CD14-positive monocyte (primary cell): ENCODE results near the gene CDCA7L. TPM values are rescaled to one million over a fixed set of nuclear protein-coding genes. Genes with fewer than 3 reads are reported as not detected.

Experiments
- DNase-seq, 3 donors: peaks; one replicate each; pipeline ENCODE4 v3.0.0-alpha.2; 2011 to 2022
- H2AFZ ChIP-seq: 2 replicates; pipeline ENCODE4 v1.6.0; 2012; ENCODE audit warnings: mild to moderate bottlenecking, low read depth, low read length, inconsistent platforms; ENCODE audit not compliant: insufficient read depth, poor library complexity, severe bottlenecking
- H3K27ac ChIP-seq, 2 donors: 1 replicate in 1 of 2; 2 replicates in 1 of 2; pipeline ENCODE4 v1.5.1; 2012 to 2013; ENCODE audit warnings: low read length in 2 of 2, control low read depth in 1 of 2, inconsistent platforms in 1 of 2, low read depth in 1 of 2, mild to moderate bottlenecking in 1 of 2
- H3K27me3 ChIP-seq, 2 donors: one replicate each; pipeline versions ENCODE4 v1.6.0 to v1.6.1; 2011 to 2013; ENCODE audit warnings: low read length in 2 of 2; ENCODE audit not compliant: control insufficient read depth in 2 of 2, insufficient read depth in 2 of 2
- H3K36me3 ChIP-seq, 2 donors: replicated peaks in 1 of 2; 1 replicate in 1 of 2; 2 replicates in 1 of 2; pipeline versions ENCODE4 v1.5.1 to v1.6.1; 2012 to 2013; ENCODE audit warnings: low read length in 2 of 2, control low read depth in 1 of 2, inconsistent platforms in 1 of 2, mild to moderate bottlenecking in 1 of 2; ENCODE audit not compliant: insufficient read depth in 2 of 2, control insufficient read depth in 1 of 2
- H3K4me1 ChIP-seq, 2 donors: 1 replicate in 1 of 2; 2 replicates in 1 of 2; pipeline versions ENCODE4 v1.5.1 to v1.6.1; 2012 to 2013; ENCODE audit warnings: low read length in 2 of 2, control low read depth in 1 of 2, inconsistent platforms in 1 of 2, mild to moderate bottlenecking in 1 of 2, moderate library complexity in 1 of 2; ENCODE audit not compliant: insufficient read depth in 2 of 2, control insufficient read depth in 1 of 2
- H3K4me2 ChIP-seq: replicated peaks from 2 replicates; pipeline ENCODE3; 2012; ENCODE audit warnings: low read length, moderate library complexity, mild to moderate bottlenecking; ENCODE audit not compliant: poor library complexity, severe bottlenecking; ENCODE audit errors: extremely low read depth
- H3K4me3 ChIP-seq, 3 experiments: fragments of 200-600 bp in 1 of 3; sonication (generic) in 1 of 3; replicated peaks in 1 of 3; 1 replicate in 2 of 3; 2 replicates in 1 of 3; pipeline ENCODE4 v1.5.1; 2011 to 2013; ENCODE audit warnings: low read length in 3 of 3, mild to moderate bottlenecking in 3 of 3, control low read depth in 2 of 3, low read depth in 2 of 3, inconsistent platforms in 1 of 3, moderate library complexity in 1 of 3
- H3K79me2 ChIP-seq: 2 replicates; pipeline ENCODE4 v1.6.0; 2012; ENCODE audit warnings: mild to moderate bottlenecking, control low read depth, inconsistent platforms, low read length, moderate library complexity; ENCODE audit not compliant: insufficient read depth
- H3K9ac ChIP-seq: 2 replicates; pipeline ENCODE4 v1.6.0; 2017; ENCODE audit warnings: low read length, mild to moderate bottlenecking; ENCODE audit not compliant: insufficient read depth, poor library complexity, severe bottlenecking
- H3K9me3 ChIP-seq, 2 donors: replicated peaks in 1 of 2; 1 replicate in 1 of 2; 2 replicates in 1 of 2; pipeline versions ENCODE4 v1.5.1 to v1.6.1; 2012 to 2013; ENCODE audit warnings: low read length in 2 of 2, control low read depth in 1 of 2; ENCODE audit not compliant: control insufficient read depth in 1 of 2, insufficient read depth in 1 of 2
- H4K20me1 ChIP-seq: 2 replicates; pipeline ENCODE4 v1.6.0; 2012; ENCODE audit warnings: mild to moderate bottlenecking, low read length, control low read depth, moderate library complexity; ENCODE audit not compliant: insufficient read depth
- H3K27ac Mint-ChIP-seq, 7 donors: one replicate each; pipeline ENCODE4 v1.8.0; 2020; ENCODE audit warnings: mild to moderate bottlenecking in 7 of 7, mixed read lengths in 7 of 7, moderate library complexity in 6 of 7, inconsistent platforms in 2 of 7
- H3K27me3 Mint-ChIP-seq, 3 donors: one replicate each; pipeline ENCODE4 v1.8.0; 2021 to 2022; ENCODE audit warnings: low read depth in 3 of 3, mild to moderate bottlenecking in 3 of 3, mixed read lengths in 3 of 3, moderate library complexity in 3 of 3, inconsistent platforms in 1 of 3
- H3K36me3 Mint-ChIP-seq, 2 donors: one replicate each; pipeline ENCODE4 v1.8.0; 2020; ENCODE audit warnings: mixed read lengths in 2 of 2, inconsistent platforms in 1 of 2, mild to moderate bottlenecking in 1 of 2
- H3K4me1 Mint-ChIP-seq: one replicate; pipeline ENCODE4 v1.8.0; 2020; ENCODE audit warnings: mild to moderate bottlenecking, mixed read lengths
- H3K4me3 Mint-ChIP-seq, 2 donors: one replicate each; pipeline ENCODE4 v1.8.0; 2020; ENCODE audit warnings: mild to moderate bottlenecking in 2 of 2, mixed read lengths in 2 of 2, moderate library complexity in 1 of 2
- H3K9me3 Mint-ChIP-seq, 7 donors: one replicate each; pipeline ENCODE4 v1.8.0; 2020 to 2022; ENCODE audit warnings: mixed read lengths in 7 of 7, mild to moderate bottlenecking in 6 of 7, moderate library complexity in 6 of 7, inconsistent platforms in 2 of 7
- WGBS: methylation state at CpG from one replicate; pipeline ENCODE4 v1.1.5; 2013; ENCODE audit warnings: missing lambda C conversion rate; ENCODE audit not compliant: insufficient coverage; 5-methylcytosine and 5-hydroxymethylcytosine counted together
- intact Hi-C, 2 donors: fragments of 100-400 bp; cut with micrococcal nuclease; formaldehyde crosslinking; loops; one replicate each; pipeline versions ENCODE4 v1.15.0 to v1.15.1; 2023
- polyA plus RNA-seq, 3 donors: library from polyadenylated mRNA; depleted of rRNA in 1 of 3; unstranded in 2 of 3; stranded (reverse) in 1 of 3; fragments of 300-500 nt in 2 of 3; fragments of >200 nt in 1 of 3; fragmentation: Illumina TruSeq in 2 of 3; gene quantifications; 1 replicate in 2 of 3; 2 replicates in 1 of 3; pipeline ENCODE4 v1.2.3, GENCODE V29; 2012 to 2021
- TF ChIP-seq, protein P1 (sequence below): fragments of 200-600 bp; IDR thresholded peaks from one replicate; pipeline ENCODE4 v1.8.0; 2022; ENCODE audit warnings: antibody characterized with exemption, mild to moderate bottlenecking

CDCA7L gene
- polyA plus RNA-seq, 3 donors, result 2.5 to 4.3 (median 3.1) TPM

DNA sequence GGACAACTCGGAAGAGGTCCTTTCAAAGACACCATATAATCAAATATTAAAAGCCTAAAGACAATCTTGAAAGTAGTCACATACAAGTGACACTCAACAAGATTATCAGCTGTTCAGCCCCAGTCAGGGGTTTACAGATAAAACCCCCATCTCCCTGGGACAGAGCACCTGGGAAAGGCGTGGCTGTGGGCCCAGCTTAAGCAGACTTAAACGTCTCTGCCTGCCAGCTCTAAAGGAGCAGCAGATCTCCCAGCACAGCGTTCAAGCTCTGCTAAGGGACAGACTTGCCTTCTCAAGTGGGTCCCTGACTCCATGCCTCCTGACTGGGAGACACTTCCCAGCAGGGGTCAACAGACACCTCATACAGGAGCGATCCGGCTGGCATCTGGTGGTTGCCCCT lies 18.0 kb downstream of the CDCA7L start:
- intact Hi-C loops, result no loop called here
- H3K27me3 ChIP-seq, result no peaks in the 10 kb centered on the region
- H4K20me1 ChIP-seq, result no peaks in the 10 kb centered on the region
- H3K9ac ChIP-seq, result no peak overlapping the region
- H3K9me3 Mint-ChIP-seq, result peaks cover 3 to 16% (median 10%) of the 10 kb centered on the region in 7 donors
- H3K79me2 ChIP-seq, result peaks cover 71% of the 10 kb centered on the region
- no peak overlapping the region for H3K4me2 ChIP-seq
- no peaks in the 10 kb centered on the region for H3K27me3 Mint-ChIP-seq
- 98% methylated on average over 5 of the region's 6 CpGs for WGBS
- peaks cover 6% of the 10 kb centered on the region for H3K4me1 Mint-ChIP-seq
- TF ChIP-seq, protein P1, sequence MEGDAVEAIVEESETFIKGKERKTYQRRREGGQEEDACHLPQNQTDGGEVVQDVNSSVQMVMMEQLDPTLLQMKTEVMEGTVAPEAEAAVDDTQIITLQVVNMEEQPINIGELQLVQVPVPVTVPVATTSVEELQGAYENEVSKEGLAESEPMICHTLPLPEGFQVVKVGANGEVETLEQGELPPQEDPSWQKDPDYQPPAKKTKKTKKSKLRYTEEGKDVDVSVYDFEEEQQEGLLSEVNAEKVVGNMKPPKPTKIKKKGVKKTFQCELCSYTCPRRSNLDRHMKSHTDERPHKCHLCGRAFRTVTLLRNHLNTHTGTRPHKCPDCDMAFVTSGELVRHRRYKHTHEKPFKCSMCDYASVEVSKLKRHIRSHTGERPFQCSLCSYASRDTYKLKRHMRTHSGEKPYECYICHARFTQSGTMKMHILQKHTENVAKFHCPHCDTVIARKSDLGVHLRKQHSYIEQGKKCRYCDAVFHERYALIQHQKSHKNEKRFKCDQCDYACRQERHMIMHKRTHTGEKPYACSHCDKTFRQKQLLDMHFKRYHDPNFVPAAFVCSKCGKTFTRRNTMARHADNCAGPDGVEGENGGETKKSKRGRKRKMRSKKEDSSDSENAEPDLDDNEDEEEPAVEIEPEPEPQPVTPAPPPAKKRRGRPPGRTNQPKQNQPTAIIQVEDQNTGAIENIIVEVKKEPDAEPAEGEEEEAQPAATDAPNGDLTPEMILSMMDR, result no peak
- no peaks in the 10 kb centered on the region for H3K9me3 ChIP-seq
- H3K27ac ChIP-seq, result no peak overlapping the region
- no peak overlapping the region for H3K4me3 ChIP-seq
- peaks cover 3 to 8% of the 10 kb centered on the region in 2 donors for H3K36me3 Mint-ChIP-seq
- H3K4me3 Mint-ChIP-seq, result no peak overlapping the region
- no peak for DNase-seq
- H3K27ac Mint-ChIP-seq, result no peak overlapping the region
- H3K36me3 ChIP-seq, result peaks cover 0 to 4% of the 10 kb centered on the region in 2 donors
- H3K4me1 ChIP-seq, result no peaks in the 10 kb centered on the region
- no peak overlapping the region for H2AFZ ChIP-seq

GRCh38 chr7:21926448-21926847 lies 19.3 kb downstream of the CDCA7L start:
- intact Hi-C loops, result no loop called here
- no peaks in the 10 kb centered on the region for H3K27me3 ChIP-seq
- Mint-ChIP-seq H3K27me3 (no peaks in the 10 kb centered on the region), H3K36me3 (peaks cover 2 to 8% of the 10 kb centered on the region in 2 donors), H3K27ac (no peak overlapping the region), H3K4me1 (peaks cover 6% of the 10 kb centered on the region), H3K9me3 (peaks cover 3 to 16% (median 10%) of the 10 kb centered on the region in 7 donors), H3K4me3 (no peak overlapping the region)
- no peaks in the 10 kb centered on the region for H3K4me1 ChIP-seq
- peaks cover 74% of the 10 kb centered on the region for H3K79me2 ChIP-seq
- H3K36me3 ChIP-seq, result peaks cover 0 to 4% of the 10 kb centered on the region in 2 donors
- no peak overlapping the region for H3K27ac ChIP-seq
- no CpG with 5 or more reads among the region's 1 CpG for WGBS
- no peak overlapping the region for H3K9ac ChIP-seq
- TF ChIP-seq, protein P1, result no peak
- H4K20me1 ChIP-seq, result no peaks in the 10 kb centered on the region
- H3K4me2 ChIP-seq, result no peak overlapping the region
- DNase-seq, result no peak
- no peak overlapping the region for H3K4me3 ChIP-seq
- no peaks in the 10 kb centered on the region for H3K9me3 ChIP-seq
- no peak overlapping the region for H2AFZ ChIP-seq
